ENCODE data around the gene CDK5. TPM values are rescaled to one million over a fixed set of nuclear protein-coding genes. Genes with fewer than 3 reads are reported as not detected.
A peak's percentile ranks its signal among the peaks of the same experiment; 100 is the strongest.

CDK5 gene
- total and polyA plus RNA-seq, 2 of the 13 experiments (the other 11 are each of a cell fraction or from before 2014, with no cell fraction given) = 16.4 to 21.3 TPM

- TF ChIP-seq ZBTB3 (CRISPR knock-in tag; IDR thresholded peaks at IDR 0.05; ENCODE audit: borderline replicate concordance, low read depth) (no peak), ZNF839 (CRISPR knock-in tag; IDR thresholded peaks at IDR 0.05; ENCODE audit: borderline replicate concordance) (0 out of 2 replicates have a peak, but pooled peaks have one; percentile 28), ZFP36 (IDR thresholded peaks at IDR 0.05; ENCODE audit: borderline replicate concordance, low read depth, low read length, partially characterized antibody) (no peak), PRMT3 (CRISPR knock-in tag; IDR thresholded peaks at IDR 0.05; ENCODE audit: borderline replicate concordance, low read depth) (no peak), CENPBD1 (CRISPR knock-in tag; IDR thresholded peaks at IDR 0.05; ENCODE audit: borderline replicate concordance, low read depth) (no peak), SIN3B (IDR thresholded peaks at IDR 0.05; ENCODE audit: low read length) (peak; percentile 73), HINFP (CRISPR knock-in tag; IDR thresholded peaks at IDR 0.05; ENCODE audit: low read depth) (no peak), SIX1 (CRISPR knock-in tag; IDR thresholded peaks at IDR 0.05; ENCODE audit: borderline replicate concordance) (no peak), CREBL2 (CRISPR knock-in tag; IDR thresholded peaks at IDR 0.05; ENCODE audit: borderline replicate concordance) (no peak), ZNF468 (CRISPR knock-in tag; IDR thresholded peaks at IDR 0.05) (no peak), XRCC5 (optimal IDR thresholded peaks at IDR 0.05; ENCODE audit: low read length) (peak; percentile 38), HBP1 (CRISPR knock-in tag; IDR thresholded peaks at IDR 0.05; ENCODE audit: low read depth) (0 out of 2 replicates have a peak, but pooled peaks have one; percentile 42), YEATS2 (CRISPR knock-in tag; IDR thresholded peaks at IDR 0.05; ENCODE audit: borderline replicate concordance) (no peak; the same call in 1 of the 2 replicates), RCOR2 (CRISPR knock-in tag; IDR thresholded peaks at IDR 0.05) (no peak), ARNT (IDR thresholded peaks at IDR 0.05) (no peak), SNAPC4 (CRISPR knock-in tag; IDR thresholded peaks at IDR 0.05) (peak; percentile 65; the same call in 1 of the 2 replicates), ZNF484 (CRISPR knock-in tag; IDR thresholded peaks at IDR 0.05; ENCODE audit: borderline replicate concordance, low read depth) (no peak), ATAD3A (CRISPR knock-in tag; IDR thresholded peaks at IDR 0.05) (no peak), ZNF234 (CRISPR knock-in tag; conservative IDR thresholded peaks at IDR 0.05) (no peak), SMAD9 (CRISPR knock-in tag; IDR thresholded peaks at IDR 0.05) (no peak), ZNF121 (CRISPR knock-in tag; IDR thresholded peaks at IDR 0.05) (no peak)
Observed at GRCh38 chr7:151028131-151028947, 29.4 kb downstream of the CDK5 start, which contains the start of gene ABCB8 (continued).

Measured in HepG2 (cell line).